ENCODE data around the gene MTRR.

MTRR gene

DNA sequence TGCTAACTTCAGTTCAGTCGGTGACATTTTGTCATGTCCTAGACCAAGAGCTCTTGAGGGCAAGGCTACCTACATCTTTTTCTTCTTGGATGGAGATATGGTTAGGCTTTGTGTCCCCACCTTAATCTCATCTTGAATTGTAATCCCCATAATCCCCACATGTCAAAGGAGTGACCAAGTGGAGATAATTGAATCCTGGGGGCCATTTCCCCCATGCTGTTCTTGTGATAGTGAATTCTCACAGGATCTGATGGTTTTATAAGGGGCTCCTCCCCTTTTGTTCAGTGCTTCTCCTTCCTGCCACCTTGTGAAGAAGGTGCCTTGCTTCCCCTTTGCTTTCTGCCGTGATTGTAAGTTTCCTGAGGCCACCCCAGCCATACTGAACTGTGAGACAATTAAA, 16.0 kb upstream of the MTRR start:
- intact Hi-C loops (cut with DNase I) = no loop called here
- no peak for DNase-seq

DNA sequence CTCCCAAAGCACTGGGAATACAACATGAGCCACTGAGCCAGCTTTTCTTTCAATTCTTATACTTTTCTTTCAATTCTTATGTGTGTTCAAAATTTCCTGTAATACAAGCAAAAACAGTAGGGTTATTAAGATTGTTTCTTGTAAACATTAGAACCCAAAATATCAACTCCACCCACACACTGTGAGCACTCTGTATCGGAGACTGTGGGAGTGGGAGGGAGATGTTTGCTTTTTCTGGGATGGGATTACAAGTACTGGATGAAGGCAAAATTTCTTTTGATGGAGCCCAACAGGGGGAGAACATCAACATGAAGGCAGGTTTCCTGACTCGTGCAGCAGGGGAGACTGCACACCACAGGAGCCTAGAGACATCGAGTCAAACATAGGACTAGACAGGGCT, 13.3 kb upstream of the MTRR start:
- intact Hi-C loops (cut with DNase I) = no loop called here

DNA sequence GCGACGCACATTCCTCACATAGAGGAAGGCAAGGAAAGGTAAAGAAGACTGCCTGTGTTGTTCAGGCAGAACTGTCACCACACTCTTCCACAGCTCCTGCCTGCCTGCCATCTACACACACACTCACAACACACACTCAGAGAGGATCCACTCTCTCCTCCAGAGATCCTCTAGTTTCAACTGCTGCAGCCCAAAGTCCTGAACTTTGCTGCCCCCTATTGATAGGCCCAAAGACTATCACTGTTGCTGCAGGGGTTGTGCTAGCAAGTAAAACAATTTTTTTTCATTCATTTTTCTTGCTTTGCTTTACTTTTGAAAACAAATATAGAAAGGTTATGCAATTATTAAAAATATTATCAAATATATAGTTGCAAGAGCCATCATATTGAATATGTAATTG, 12.1 kb upstream of the MTRR start:
- intact Hi-C loops (cut with DNase I) = no loop called here

More for the DNA sequence above, 13.3 kb upstream of the MTRR start:
- DNase-seq = no peak

DNA sequence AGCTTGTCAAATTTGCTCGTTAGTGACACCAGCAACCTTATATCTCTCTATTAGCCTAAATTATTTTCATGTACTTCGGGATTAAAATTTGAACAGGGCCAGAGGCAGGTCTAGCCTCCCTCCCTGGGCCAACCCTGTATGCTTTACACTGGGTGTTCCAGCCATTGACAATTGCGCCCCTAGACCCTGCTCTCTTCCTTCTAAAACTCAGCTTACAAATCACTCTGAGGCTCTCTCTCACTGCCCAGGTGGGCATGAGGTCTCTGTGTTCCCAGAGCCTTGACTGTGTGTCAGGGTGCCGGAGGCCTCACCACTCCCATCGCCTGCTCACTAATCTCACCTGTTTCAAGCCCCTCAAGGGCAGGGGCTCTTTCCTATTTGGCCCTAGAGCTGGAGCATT, 11.6 kb upstream of the MTRR start:
- DNase-seq = no peak
- intact Hi-C loops (cut with DNase I) = no loop called here

More for the DNA sequence above, 12.1 kb upstream of the MTRR start:
- DNase-seq = peak in 39 of 42 donors; percentile 18 to 84 (median 69)

DNA sequence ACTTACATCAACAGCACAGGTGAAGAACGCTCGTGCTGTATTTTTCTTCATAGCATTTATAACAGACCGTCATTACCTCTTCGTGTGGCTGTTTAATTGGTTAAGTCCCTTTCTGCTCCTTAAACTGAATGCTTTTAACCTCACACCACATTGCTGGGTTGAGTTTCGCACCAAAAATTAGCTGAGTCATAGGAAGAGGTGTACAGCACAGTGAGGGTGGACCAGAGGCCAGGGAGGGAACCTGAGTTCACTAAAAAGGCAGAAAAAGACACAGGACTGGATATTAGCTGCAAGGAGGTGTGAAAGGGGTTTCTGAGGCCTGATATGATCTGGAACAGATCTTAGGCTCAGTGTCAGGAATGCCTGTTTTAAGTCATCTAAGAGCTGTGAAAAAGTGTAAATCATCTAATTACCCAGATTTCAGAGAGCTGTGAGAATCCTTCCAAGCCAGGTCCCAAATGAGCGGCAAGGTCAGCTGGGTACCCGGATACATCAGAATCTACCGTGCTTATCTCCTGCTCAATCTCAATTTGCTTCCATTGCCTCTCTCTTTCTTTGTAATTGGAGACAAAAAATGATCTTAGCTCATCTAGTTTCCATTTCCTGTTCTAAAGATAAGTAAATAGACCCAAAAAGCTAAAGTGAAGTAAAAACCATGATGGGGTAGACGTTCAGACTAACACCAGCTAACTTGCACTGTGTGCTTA, 10.9 kb upstream of the MTRR start:
- no peak for DNase-seq
- intact Hi-C loops (cut with DNase I) = no loop called here

DNA sequence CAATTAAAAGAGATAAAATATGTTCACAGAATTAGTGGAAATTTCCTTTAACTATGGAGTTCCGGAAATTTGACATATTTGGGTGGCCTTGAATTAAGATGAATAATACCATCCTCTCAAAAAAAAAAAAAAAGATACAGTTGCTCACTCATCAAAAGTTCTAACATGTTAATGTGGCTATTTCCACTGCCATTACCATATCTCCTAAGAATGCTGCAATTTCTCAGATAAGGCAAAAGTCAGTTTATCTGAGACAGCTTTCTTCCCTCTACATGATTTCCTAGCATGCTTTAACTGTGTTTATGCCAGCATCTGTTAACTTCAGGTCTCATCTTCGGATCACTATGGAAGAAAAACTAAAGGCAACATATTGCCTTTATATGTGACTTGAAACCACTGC, 2.8 kb upstream of the MTRR start:
- intact Hi-C loops (cut with DNase I) = no loop called here

DNA sequence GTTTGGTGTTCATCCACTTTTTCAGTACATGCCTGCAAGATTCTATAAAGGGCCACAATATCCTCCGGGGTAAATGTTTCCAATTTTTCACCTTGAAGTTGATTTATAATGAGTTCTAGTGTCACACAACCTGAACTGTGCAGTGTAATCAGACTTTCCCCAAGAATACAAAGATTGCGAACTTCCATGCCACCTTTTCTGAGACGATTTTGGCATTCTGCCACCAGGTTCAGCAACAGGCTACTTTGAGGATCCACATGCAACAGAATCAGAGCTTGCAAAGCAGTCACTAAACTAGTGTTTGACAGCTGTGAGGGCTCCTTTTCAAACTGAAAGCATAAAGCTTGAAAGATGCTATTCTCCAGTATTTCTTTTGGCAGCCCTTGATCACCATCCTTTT, 1.7 kb upstream of the MTRR start:
- no peak for DNase-seq
- intact Hi-C loops (cut with DNase I) = no loop called here

More for the DNA sequence above, 2.8 kb upstream of the MTRR start:
- no peak for DNase-seq

DNA sequence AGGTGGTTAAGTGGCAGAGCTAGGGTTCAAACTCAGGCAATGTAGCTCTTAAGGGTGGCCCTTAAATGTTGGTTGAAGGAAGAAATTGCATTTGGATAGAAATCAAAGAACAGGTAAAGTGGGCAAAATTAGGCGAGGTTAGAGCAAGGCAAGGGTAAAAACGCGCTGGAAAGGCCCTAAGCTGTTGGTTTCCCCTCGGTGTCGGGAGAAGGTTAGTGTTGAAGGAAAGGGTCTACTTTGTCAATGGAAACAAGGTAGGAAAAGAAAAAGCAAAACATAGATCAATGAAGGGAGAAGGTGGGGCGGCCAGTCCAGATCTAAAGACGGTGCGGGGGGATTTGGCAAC, 548 bp upstream of the MTRR start:
- intact Hi-C loops (cut with DNase I) = no loop called here
- no peak for DNase-seq

DNA sequence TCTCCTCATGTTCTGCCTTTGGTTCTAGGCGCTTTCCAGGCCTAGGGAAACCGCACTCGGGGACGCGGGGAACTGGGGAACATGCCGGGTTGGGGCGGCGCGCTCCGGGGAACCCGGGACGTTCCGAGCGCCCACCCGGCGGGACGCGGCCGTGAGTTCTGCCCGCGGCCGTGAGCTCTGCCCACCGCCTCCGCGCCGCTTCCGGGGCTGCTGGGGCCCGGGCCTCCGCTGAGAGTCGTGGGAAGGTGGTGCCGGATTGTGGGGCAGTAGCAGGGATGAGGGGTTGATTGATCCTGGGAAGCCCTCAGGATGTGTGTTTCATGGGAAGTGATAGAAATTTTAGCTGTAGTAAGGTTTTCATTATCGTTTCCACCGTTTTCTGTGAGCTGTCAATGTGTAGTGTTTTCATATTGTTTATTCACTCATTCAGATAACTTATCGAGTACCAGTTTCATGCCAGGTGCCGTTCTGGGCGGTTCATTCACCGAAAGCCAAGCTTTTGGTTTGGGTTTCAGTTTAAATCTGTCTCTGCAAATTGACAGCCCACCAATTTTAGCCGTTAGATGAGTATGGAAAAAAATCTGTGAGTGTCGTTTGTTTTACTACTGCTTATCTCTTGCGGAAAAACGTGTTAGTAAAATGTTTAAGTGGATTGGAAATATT, 657 bp downstream of the MTRR start:
- peak in 6 of 42 donors; percentile 26 to 57 (median 36) for DNase-seq
- intact Hi-C loops (cut with DNase I) = no loop called here

DNA sequence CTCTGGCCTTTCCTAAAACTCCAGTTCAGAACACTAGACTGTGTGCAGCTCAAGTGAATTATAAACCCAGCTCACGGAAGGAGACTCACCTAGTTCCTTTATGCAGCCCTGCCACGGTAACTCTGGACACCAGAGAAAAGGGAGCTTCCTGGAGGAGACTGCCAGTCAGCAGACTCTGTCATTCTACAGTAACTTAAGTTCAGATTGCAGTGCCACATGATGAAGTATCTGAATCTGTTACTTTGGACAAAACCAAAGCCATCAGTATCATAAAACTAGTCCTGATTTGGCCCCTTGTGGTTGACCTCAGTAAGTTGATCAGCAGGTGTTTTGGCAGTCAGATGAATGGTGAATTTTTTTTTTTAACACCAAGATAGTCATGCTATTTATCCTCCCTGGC, 2.7 kb downstream of the MTRR start:
- intact Hi-C loops (cut with DNase I) = no loop called here
- no peak for DNase-seq

DNA sequence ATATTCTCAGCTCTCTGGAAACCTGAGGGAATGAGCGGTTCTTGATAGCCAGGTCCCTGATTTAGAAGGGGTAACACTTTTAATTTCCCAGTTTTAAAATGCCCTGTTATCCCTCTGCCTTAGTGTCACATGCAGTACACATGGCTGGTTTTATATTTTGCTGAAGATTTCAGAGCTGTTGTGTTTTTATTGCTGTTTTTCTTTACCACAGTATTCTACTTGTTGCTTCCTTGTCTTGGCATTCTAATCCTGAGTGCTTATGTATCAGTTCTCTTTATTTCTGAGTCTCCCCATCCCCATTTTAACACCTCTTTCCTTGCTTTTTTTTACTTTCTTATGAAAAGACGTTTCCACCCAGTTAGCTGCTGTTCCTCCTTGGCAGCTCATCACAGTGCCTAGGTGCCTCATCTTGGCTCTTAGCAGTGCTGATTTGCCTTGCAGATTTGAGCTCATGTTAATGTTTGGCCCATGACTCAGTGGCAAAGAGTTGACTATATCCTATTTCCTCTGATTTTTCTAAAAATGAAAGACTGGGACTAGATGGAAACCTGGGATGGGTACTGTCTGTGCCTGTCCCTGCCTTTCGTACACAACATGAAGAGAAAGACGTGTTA, 3.7 kb downstream of the MTRR start:
- intact Hi-C loops (cut with DNase I) = no loop called here
- DNase-seq = peak in 6 of 42 donors; percentile 35 to 59 (median 48)

DNA sequence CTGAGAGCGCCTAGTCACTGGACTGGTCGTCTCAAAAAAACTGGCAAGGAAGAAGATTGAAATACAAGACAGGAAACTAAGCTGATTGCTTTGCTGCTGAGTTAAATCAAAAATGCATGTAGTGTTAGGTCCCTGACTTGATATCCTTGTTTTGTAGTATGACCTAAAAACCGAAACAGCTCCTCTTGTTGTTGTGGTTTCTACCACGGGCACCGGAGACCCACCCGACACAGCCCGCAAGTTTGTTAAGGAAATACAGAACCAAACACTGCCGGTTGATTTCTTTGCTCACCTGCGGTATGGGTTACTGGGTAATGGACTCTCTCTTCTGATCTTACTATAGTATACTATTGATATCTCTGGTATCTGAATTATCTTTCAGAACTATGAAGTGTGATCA, 4.3 kb downstream of the MTRR start:
- no peak for DNase-seq
- intact Hi-C loops (cut with DNase I) = no loop called here

DNA sequence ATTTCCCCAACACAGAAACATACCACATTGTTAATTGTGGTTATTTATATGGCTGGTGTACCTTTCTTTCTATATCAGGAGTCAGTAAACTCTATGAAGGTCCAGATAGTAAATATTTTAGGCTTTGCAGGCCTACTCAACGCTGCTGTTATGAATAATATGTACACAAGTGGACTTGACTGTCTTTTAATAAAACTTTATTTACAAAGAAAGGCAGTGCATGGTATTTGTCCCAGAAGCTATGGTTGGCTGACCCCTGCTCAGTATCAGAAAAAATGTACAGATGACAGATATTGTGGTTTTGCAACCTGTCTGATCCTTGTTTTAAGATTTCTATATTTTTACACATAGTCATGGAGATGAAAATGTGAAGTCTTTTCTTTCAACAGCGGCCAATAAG, 5.7 kb downstream of the MTRR start:
- intact Hi-C loops (cut with DNase I) = no loop called here
- DNase-seq = no peak

DNA sequence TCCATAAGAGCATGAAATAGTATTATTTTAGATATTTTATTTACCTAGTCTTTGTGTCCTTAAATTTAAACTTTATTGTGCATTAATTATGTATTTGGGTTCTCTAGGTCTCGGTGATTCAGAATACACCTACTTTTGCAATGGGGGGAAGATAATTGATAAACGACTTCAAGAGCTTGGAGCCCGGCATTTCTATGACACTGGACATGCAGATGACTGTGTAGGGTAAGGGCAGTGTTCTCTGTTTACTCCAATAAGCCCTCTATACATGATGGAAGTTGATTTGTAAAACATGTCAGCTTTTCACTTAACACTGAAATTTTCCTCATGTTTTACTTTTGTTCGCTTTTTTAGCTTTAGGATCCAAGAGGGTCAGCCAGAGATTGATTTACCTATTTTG, 6.2 kb downstream of the MTRR start:
- intact Hi-C loops (cut with DNase I) = no loop called here
- DNase-seq = no peak

DNA sequence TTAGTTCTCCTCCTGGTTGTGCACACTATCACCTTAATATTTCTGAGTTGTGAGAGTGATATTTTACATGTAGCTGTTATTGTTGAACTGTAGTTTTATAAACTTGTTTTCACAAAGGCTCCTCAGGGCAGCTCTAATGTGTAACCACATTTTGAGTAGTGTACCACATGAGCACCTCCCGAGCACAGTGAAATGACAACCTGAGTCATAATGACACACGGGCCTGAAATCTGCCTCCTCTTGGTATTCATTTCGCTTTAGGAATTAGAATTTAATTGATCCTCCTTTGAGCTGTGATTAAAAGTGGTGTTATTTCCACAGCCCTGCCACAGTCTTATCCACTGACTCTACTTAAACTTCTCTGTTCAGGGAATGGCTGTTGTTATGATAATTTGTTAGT, 7.9 kb downstream of the MTRR start:
- DNase-seq = peak in 22 of 42 donors; percentile 8 to 68 (median 51)
- intact Hi-C loops (cut with DNase I) = no loop called here

DNA sequence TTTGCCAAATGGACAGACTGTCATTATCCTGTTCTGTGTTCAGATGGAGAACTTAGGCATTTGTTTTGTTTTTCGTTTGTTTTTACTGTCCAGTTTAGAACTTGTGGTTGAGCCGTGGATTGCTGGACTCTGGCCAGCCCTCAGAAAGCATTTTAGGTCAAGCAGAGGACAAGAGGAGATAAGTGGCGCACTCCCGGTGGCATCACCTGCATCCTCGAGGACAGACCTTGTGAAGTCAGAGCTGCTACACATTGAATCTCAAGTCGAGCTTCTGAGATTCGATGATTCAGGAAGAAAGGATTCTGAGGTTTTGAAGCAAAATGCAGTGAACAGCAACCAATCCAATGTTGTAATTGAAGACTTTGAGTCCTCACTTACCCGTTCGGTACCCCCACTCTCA, 8.9 kb downstream of the MTRR start:
- no peak for DNase-seq
- intact Hi-C loops (cut with DNase I) = no loop called here

DNA sequence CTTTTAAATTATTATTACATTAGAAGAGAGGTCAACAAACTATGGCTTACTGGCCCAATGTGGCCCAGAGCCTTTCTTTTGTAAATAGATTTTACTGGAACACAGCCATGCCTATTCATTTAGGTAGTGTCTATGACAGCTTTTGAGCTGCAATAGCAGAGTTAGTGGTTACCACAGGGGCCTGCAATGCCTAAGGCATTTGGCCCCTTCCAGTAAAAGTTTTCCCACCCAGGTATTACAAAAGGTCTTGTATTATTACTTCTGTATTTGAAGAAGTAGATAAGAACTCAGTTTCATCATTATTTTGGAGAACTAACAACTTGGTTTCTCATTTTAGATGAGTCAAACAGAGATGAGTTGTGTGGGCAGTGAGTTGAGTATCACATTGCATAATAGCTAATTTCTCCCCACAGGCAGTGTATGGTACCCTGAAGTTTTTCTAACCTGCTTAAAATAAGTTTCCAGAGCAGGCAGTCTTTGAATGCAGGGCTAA, 9.5 kb downstream of the MTRR start:
- intact Hi-C loops (cut with DNase I) = no loop called here
- DNase-seq = peak in 5 of 42 donors; percentile 25 to 50 (median 34)

DNA sequence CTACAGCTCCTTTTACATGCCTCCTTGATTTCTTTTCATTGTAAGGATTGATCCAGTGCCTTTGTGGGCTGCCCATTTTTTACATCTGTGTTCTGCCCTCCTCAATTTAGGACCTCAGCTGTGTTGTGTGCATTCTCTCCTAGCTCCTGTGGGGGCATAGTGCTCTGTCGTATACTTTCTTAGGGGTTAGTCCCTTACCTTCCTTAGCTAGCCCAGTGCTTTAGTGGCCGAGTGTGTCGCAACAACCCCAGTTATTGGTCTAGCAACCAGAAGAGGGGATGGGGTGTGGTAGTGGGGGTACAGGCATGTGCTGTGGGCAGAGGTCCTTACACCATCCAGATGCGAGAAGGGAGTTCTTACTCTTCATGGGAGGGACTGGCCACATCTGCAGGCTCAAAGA, 12.1 kb downstream of the MTRR start:
- intact Hi-C loops (cut with DNase I) = no loop called here
- DNase-seq = no peak

DNA sequence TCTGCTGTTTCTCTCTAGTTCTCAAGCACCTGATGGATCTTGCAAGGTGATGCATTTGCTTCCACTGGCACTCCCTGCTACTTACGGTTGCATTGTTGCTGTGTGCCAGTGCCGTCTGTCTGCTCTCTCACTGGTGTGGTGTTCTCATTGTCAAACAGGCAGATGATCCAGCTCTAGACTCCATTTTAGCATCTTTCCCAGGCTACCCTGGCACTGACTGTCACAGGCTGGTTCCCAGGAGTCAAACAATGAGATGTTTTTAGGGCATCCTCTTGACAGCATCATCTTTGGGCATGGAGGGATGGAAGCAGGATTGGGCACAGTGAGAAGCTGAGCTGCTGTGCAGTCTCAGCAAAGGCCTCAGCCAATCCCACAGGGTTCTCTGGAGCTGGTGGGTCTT, 12.9 kb downstream of the MTRR start:
- peak in 37 of 42 donors; percentile 7 to 85 (median 62) for DNase-seq
- intact Hi-C loops (cut with DNase I) = no loop called here

DNA sequence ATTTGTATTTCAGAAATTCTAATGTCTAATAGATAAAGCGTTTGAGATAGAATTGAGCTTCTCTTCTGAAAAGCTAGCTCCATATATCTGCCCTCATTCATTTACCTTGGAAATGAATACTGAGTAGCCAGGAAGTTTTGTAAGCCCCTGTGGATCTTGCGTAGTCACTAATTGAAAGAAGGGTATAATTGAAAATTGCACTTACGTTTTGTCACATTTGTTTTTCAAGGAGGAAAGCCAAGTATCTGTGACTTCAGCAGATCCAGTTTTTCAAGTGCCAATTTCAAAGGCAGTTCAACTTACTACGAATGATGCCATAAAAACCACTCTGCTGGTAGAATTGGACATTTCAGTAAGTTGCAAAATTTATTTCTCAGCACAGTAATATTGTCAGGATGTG, 14.0 kb downstream of the MTRR start:
- DNase-seq = no peak
- intact Hi-C loops (cut with DNase I) = no loop called here
